Measurements from ENCODE around the gene HOXC5. TPM values are rescaled to one million over a fixed set of nuclear protein-coding genes. Genes with fewer than 3 reads are reported as not detected.

Gene HOXC5
- total and polyA plus RNA-seq, 4 donors, result not detected

GRCh38 chr12:54030442-54030801, 2.4 kb upstream of the HOXC5 start:
- H3K9ac ChIP-seq (ENCODE audit: low read depth in 1 of 2, low read length in 2 of 2), result no peak overlapping the region
- H3K4me3 ChIP-seq (ENCODE audit: low read depth in 1 of 3, low read length in 3 of 3), result no peak overlapping the region
- peaks cover 0 to 20% (median 4%) of the 10 kb centered on the region in 4 donors for H3K4me1 ChIP-seq (ENCODE audit: control insufficient read depth in 4 of 4, insufficient read depth in 4 of 4, low read length in 3 of 4)
- H3K9me3 ChIP-seq (ENCODE audit: control insufficient read depth in 4 of 4, low read length in 3 of 4), result peaks cover 0 to 3% (median 0%) of the 10 kb centered on the region in 4 donors
- no peaks in the 10 kb centered on the region for H3K36me3 ChIP-seq (ENCODE audit: control insufficient read depth in 4 of 4, insufficient read depth in 3 of 4, low read depth in 1 of 4, low read length in 3 of 4)
- TF ChIP-seq YY1 (IDR thresholded peaks at IDR 0.05), result no peak
- TF ChIP-seq JUND (IDR thresholded peaks at IDR 0.05), result no peak
- TF ChIP-seq RXRA (IDR thresholded peaks at IDR 0.05), result no peak
- no peak for TF ChIP-seq SP1 (IDR thresholded peaks at IDR 0.05)
- no peak for TF ChIP-seq GABPA (IDR thresholded peaks at IDR 0.05 in 1 of 2, conservative IDR thresholded peaks at IDR 0.05 in 1 of 2)
- TF ChIP-seq ZBTB33 (IDR thresholded peaks at IDR 0.05), result no peak
- no peak for TF ChIP-seq RAD21 (IDR thresholded peaks at IDR 0.05)
- TF ChIP-seq EGR1 (IDR thresholded peaks at IDR 0.05; ENCODE audit: low read depth in 2 of 2), result no peak
- TF ChIP-seq, protein P1, sequence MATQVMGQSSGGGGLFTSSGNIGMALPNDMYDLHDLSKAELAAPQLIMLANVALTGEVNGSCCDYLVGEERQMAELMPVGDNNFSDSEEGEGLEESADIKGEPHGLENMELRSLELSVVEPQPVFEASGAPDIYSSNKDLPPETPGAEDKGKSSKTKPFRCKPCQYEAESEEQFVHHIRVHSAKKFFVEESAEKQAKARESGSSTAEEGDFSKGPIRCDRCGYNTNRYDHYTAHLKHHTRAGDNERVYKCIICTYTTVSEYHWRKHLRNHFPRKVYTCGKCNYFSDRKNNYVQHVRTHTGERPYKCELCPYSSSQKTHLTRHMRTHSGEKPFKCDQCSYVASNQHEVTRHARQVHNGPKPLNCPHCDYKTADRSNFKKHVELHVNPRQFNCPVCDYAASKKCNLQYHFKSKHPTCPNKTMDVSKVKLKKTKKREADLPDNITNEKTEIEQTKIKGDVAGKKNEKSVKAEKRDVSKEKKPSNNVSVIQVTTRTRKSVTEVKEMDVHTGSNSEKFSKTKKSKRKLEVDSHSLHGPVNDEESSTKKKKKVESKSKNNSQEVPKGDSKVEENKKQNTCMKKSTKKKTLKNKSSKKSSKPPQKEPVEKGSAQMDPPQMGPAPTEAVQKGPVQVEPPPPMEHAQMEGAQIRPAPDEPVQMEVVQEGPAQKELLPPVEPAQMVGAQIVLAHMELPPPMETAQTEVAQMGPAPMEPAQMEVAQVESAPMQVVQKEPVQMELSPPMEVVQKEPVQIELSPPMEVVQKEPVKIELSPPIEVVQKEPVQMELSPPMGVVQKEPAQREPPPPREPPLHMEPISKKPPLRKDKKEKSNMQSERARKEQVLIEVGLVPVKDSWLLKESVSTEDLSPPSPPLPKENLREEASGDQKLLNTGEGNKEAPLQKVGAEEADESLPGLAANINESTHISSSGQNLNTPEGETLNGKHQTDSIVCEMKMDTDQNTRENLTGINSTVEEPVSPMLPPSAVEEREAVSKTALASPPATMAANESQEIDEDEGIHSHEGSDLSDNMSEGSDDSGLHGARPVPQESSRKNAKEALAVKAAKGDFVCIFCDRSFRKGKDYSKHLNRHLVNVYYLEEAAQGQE (IDR thresholded peaks at IDR 0.05), result no peak
- no peak for TF ChIP-seq HNF4A (conservative IDR thresholded peaks at IDR 0.05)
- TF ChIP-seq NR2F2 (IDR thresholded peaks at IDR 0.05), result no peak
- no peak for TF ChIP-seq MAX (IDR thresholded peaks at IDR 0.05)
- no peak for TF ChIP-seq TAF1 (conservative IDR thresholded peaks at IDR 0.05)
- no peak for TF ChIP-seq HNF4G (IDR thresholded peaks at IDR 0.05)
- TF ChIP-seq FOXA2 (IDR thresholded peaks at IDR 0.05), result no peak
- no peak for TF ChIP-seq CTCF (IDR thresholded peaks at IDR 0.05; ENCODE audit: low read depth, low read length, missing input control)
- TF ChIP-seq, protein P2, sequence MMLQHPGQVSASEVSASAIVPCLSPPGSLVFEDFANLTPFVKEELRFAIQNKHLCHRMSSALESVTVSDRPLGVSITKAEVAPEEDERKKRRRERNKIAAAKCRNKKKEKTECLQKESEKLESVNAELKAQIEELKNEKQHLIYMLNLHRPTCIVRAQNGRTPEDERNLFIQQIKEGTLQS (IDR thresholded peaks at IDR 0.05), result no peak
- TF ChIP-seq FOXA1 (IDR thresholded peaks at IDR 0.05), result no peak
- 29% methylated on average over 7 of the region's 7 CpGs for WGBS
- no peak overlapping the region for H3K27ac ChIP-seq (ENCODE audit: low read depth in 1 of 2, low read length in 2 of 2)
- DNase-seq (ENCODE audit: low spot score), result no peak
- H3K27me3 ChIP-seq (ENCODE audit: control insufficient read depth in 4 of 4, insufficient read depth in 4 of 4, low read length in 3 of 4), result peaks cover 13 to 36% (median 28%) of the 10 kb centered on the region in 4 donors

Data from liver (tissue), 9 donors.